Effector memory CD8-positive, alpha-beta T cell (primary cell): ENCODE measurements around the gene PRR36.
A peak's percentile ranks its signal among the peaks of the same experiment; 100 is the strongest.
"Not testable (repeated sequence)": the region's sequence is repeated elsewhere in the genome, so short reads cannot be mapped to it uniquely, and the experiment has no call there.

ENCODE experiments used
- ATAC-seq: fragments of 150-1000 bp; cut with Tn5 transposase; replicated peaks from 2 replicates; pipeline ENCODE4 v1.10.0; 2021; ENCODE audit warnings: mild to moderate bottlenecking, moderate library complexity
- DNase-seq, 3 experiments: peaks; one replicate each; pipeline ENCODE4 v3.0.0; 2021
- H3K27ac Mint-ChIP-seq, 2 donors: one replicate each; pipeline ENCODE4 v1.8.0; 2022; ENCODE audit warnings: mild to moderate bottlenecking in 2 of 2, mixed read lengths in 2 of 2, moderate library complexity in 2 of 2
- H3K27me3 Mint-ChIP-seq, 2 donors: one replicate each; pipeline ENCODE4 v1.8.0; 2022; ENCODE audit warnings: mixed read lengths in 2 of 2
- H3K36me3 Mint-ChIP-seq: one replicate; pipeline ENCODE4 v1.8.0; 2022; ENCODE audit warnings: mild to moderate bottlenecking, moderate library complexity, mixed read lengths; ENCODE audit not compliant: insufficient read depth
- H3K4me1 Mint-ChIP-seq, 2 donors: one replicate each; pipeline ENCODE4 v1.8.0; 2022; ENCODE audit warnings: low read depth in 2 of 2, mixed read lengths in 2 of 2
- H3K4me3 Mint-ChIP-seq, 2 donors: one replicate each; pipeline ENCODE4 v1.8.0; 2022; ENCODE audit warnings: mild to moderate bottlenecking in 2 of 2, mixed read lengths in 2 of 2, moderate library complexity in 2 of 2
- H3K9me3 Mint-ChIP-seq, 2 donors: one replicate each; pipeline ENCODE4 v1.8.0; 2022; ENCODE audit warnings: mixed read lengths in 2 of 2

Gene PRR36

GRCh38 chr19:7860714-7861618 lies 13.2 kb downstream of the PRR36 start:
- H3K27me3 Mint-ChIP-seq: peaks cover 23 to 60% of the 10 kb centered on the region in 2 donors
- ATAC-seq: no peak
- no peak overlapping the region for H3K27ac Mint-ChIP-seq
- no peaks in the 10 kb centered on the region for H3K9me3 Mint-ChIP-seq
- DNase-seq: no peak
- H3K4me3 Mint-ChIP-seq: peak overlapping the region; percentile 17 to 54
- H3K36me3 Mint-ChIP-seq: peaks cover 2% of the 10 kb centered on the region
- H3K4me1 Mint-ChIP-seq: peaks cover 10% of the 10 kb centered on the region in 2 donors

GRCh38 chr19:7859831-7860713 lies 14.1 kb downstream of the PRR36 start:
- H3K4me3 Mint-ChIP-seq: no peak overlapping the region

GRCh38 chr19:7859087-7859486 lies 15.1 kb downstream of the PRR36 start:
- H3K27ac Mint-ChIP-seq, ATAC-seq, H3K4me1 Mint-ChIP-seq, H3K9me3 Mint-ChIP-seq, H3K4me3 Mint-ChIP-seq, H3K36me3 Mint-ChIP-seq, DNase-seq: not testable (repeated sequence)
- H3K27me3 Mint-ChIP-seq: peaks cover 16 to 55% of the 10 kb centered on the region in 2 donors

More at GRCh38 chr19:7859831-7860713, 14.1 kb downstream of the PRR36 start:
- no peaks in the 10 kb centered on the region for H3K9me3 Mint-ChIP-seq
- no peak overlapping the region for H3K27ac Mint-ChIP-seq
- H3K4me1 Mint-ChIP-seq: peaks cover 5 to 6% of the 10 kb centered on the region in 2 donors
- DNase-seq (no peak), ATAC-seq (no peak)
- peaks cover 2% of the 10 kb centered on the region for H3K36me3 Mint-ChIP-seq
- H3K27me3 Mint-ChIP-seq: peaks cover 18 to 62% of the 10 kb centered on the region in 2 donors

- no peak overlapping the region for H3K4me3 Mint-ChIP-seq
- H3K9me3 Mint-ChIP-seq: no peaks in the 10 kb centered on the region
- ATAC-seq (no peak), DNase-seq (no peak)
- H3K4me1 Mint-ChIP-seq: peaks cover 2% of the 10 kb centered on the region in 2 donors
- no peak overlapping the region for H3K27ac Mint-ChIP-seq
- H3K27me3 Mint-ChIP-seq: peaks cover 16 to 53% of the 10 kb centered on the region in 2 donors
- H3K36me3 Mint-ChIP-seq: no peaks in the 10 kb centered on the region
These were observed 15.9 kb downstream of the PRR36 start for GRCh38 chr19:7858109-7858770.

GRCh38 chr19:7857727-7858108 lies 16.5 kb downstream of the PRR36 start:
- no peaks in the 10 kb centered on the region for H3K9me3 Mint-ChIP-seq
- H3K4me3 Mint-ChIP-seq: no peak overlapping the region
- no peak for DNase-seq
- no peak overlapping the region for H3K27ac Mint-ChIP-seq
- no peak for ATAC-seq
- H3K36me3 Mint-ChIP-seq: no peaks in the 10 kb centered on the region
- peaks cover 16 to 59% of the 10 kb centered on the region in 2 donors for H3K27me3 Mint-ChIP-seq
- H3K4me1 Mint-ChIP-seq: peaks cover 6 to 7% of the 10 kb centered on the region in 2 donors

- no peak overlapping the region for H3K4me3 Mint-ChIP-seq
- no peak for ATAC-seq
- DNase-seq: no peak
- H3K4me1 Mint-ChIP-seq: peaks cover 6 to 8% of the 10 kb centered on the region in 2 donors
- H3K27ac Mint-ChIP-seq: no peak overlapping the region
- peaks cover 16 to 61% of the 10 kb centered on the region in 2 donors for H3K27me3 Mint-ChIP-seq
- H3K36me3 Mint-ChIP-seq: no peaks in the 10 kb centered on the region
- H3K9me3 Mint-ChIP-seq: no peaks in the 10 kb centered on the region
These were observed 17.2 kb downstream of the PRR36 start for GRCh38 chr19:7856679-7857663.

GRCh38 chr19:7856109-7856591 lies 18.0 kb downstream of the PRR36 start:
- DNase-seq (no peak), ATAC-seq (no peak)
- peaks cover 13 to 56% of the 10 kb centered on the region in 2 donors for H3K27me3 Mint-ChIP-seq
- peaks cover 5 to 8% of the 10 kb centered on the region in 2 donors for H3K4me1 Mint-ChIP-seq
- H3K9me3 Mint-ChIP-seq: no peaks in the 10 kb centered on the region
- no peak overlapping the region for H3K4me3 Mint-ChIP-seq
- H3K36me3 Mint-ChIP-seq: no peaks in the 10 kb centered on the region
- H3K27ac Mint-ChIP-seq: no peak overlapping the region

- ATAC-seq (no peak), DNase-seq (no peak)
- Mint-ChIP-seq H3K4me1 (peaks cover 5 to 8% of the 10 kb centered on the region in 2 donors), H3K4me3 (no peak overlapping the region), H3K36me3 (no peaks in the 10 kb centered on the region), H3K27ac (no peak overlapping the region), H3K27me3 (peaks cover 7 to 50% of the 10 kb centered on the region in 2 donors), H3K9me3 (no peaks in the 10 kb centered on the region)
These were observed 18.6 kb downstream of the PRR36 start for GRCh38 chr19:7855426-7856108.

GRCh38 chr19:7853770-7854128 lies 20.4 kb downstream of the PRR36 start:
- ATAC-seq (peak; percentile 9), DNase-seq (no peak)
- Mint-ChIP-seq H3K27me3 (peaks cover 5 to 44% of the 10 kb centered on the region in 2 donors), H3K4me1 (peaks cover 5 to 8% of the 10 kb centered on the region in 2 donors), H3K4me3 (no peak overlapping the region), H3K9me3 (no peaks in the 10 kb centered on the region), H3K27ac (no peak overlapping the region), H3K36me3 (peaks cover 3% of the 10 kb centered on the region)

- Mint-ChIP-seq H3K36me3 (peaks cover 3% of the 10 kb centered on the region), H3K27me3 (peaks cover 5 to 44% of the 10 kb centered on the region in 2 donors), H3K9me3 (no peaks in the 10 kb centered on the region), H3K4me1 (peaks cover 5 to 8% of the 10 kb centered on the region in 2 donors), H3K4me3 (no peak overlapping the region), H3K27ac (peak overlapping the region in 1 of 2 donors; percentile 32)
- peak; percentile 58 to 61 (median 59) for DNase-seq
- peak; percentile 94 for ATAC-seq
These were observed 21.1 kb downstream of the PRR36 start for GRCh38 chr19:7852851-7853769.
